ENCODE results near the gene DLX4.

DNA sequence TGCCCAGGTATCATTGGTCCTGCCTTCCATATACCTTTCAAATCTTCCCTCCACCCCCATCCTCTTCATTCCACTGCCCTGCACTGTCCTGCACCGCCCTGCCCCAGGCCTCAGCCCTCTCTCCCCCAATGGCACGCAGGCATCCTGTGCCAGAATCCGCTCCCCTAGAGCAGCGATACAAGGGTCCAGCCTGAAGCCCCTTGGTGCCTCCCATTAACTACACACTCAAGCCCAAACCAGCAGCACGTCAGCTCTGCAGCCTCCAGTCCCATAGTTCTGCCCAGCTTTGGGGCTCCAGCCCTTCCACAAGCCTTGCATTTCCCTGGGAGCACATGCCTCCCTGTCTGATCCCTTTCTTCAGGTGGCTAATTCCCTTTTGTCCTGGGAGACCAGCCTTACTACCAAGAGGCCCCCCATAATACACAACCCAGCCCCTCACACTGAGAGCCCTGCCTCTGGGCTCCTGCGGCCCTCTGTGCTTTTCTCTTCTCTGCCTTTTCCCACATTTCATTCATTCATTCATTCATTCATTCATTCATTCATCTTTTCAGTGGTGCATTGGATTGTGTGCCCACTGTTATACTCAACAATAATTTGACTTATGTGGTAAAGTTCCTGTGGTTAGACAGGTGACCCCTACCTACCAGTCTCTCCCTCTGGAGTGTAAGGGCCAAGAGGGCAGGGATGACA, 52.8 kb downstream of the DLX4 start:
- TF ChIP-seq EZH2 (IDR thresholded peaks at IDR 0.05; ENCODE audit: borderline replicate concordance, insufficient read depth, low read length, poor library complexity, severe bottlenecking), result no peak
- no peak for TF ChIP-seq TAF1 (IDR thresholded peaks at IDR 0.05; ENCODE audit: low read depth)
- TF ChIP-seq, protein P1, sequence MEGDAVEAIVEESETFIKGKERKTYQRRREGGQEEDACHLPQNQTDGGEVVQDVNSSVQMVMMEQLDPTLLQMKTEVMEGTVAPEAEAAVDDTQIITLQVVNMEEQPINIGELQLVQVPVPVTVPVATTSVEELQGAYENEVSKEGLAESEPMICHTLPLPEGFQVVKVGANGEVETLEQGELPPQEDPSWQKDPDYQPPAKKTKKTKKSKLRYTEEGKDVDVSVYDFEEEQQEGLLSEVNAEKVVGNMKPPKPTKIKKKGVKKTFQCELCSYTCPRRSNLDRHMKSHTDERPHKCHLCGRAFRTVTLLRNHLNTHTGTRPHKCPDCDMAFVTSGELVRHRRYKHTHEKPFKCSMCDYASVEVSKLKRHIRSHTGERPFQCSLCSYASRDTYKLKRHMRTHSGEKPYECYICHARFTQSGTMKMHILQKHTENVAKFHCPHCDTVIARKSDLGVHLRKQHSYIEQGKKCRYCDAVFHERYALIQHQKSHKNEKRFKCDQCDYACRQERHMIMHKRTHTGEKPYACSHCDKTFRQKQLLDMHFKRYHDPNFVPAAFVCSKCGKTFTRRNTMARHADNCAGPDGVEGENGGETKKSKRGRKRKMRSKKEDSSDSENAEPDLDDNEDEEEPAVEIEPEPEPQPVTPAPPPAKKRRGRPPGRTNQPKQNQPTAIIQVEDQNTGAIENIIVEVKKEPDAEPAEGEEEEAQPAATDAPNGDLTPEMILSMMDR (IDR thresholded peaks at IDR 0.05; ENCODE audit: poor library complexity, severe bottlenecking), result no peak
- no peak for TF ChIP-seq MXI1 (conservative IDR thresholded peaks at IDR 0.05; ENCODE audit: poor library complexity, severe bottlenecking)
- TF ChIP-seq, protein P2, sequence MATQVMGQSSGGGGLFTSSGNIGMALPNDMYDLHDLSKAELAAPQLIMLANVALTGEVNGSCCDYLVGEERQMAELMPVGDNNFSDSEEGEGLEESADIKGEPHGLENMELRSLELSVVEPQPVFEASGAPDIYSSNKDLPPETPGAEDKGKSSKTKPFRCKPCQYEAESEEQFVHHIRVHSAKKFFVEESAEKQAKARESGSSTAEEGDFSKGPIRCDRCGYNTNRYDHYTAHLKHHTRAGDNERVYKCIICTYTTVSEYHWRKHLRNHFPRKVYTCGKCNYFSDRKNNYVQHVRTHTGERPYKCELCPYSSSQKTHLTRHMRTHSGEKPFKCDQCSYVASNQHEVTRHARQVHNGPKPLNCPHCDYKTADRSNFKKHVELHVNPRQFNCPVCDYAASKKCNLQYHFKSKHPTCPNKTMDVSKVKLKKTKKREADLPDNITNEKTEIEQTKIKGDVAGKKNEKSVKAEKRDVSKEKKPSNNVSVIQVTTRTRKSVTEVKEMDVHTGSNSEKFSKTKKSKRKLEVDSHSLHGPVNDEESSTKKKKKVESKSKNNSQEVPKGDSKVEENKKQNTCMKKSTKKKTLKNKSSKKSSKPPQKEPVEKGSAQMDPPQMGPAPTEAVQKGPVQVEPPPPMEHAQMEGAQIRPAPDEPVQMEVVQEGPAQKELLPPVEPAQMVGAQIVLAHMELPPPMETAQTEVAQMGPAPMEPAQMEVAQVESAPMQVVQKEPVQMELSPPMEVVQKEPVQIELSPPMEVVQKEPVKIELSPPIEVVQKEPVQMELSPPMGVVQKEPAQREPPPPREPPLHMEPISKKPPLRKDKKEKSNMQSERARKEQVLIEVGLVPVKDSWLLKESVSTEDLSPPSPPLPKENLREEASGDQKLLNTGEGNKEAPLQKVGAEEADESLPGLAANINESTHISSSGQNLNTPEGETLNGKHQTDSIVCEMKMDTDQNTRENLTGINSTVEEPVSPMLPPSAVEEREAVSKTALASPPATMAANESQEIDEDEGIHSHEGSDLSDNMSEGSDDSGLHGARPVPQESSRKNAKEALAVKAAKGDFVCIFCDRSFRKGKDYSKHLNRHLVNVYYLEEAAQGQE (IDR thresholded peaks at IDR 0.05; ENCODE audit: borderline replicate concordance), result no peak
- TF ChIP-seq POLR2AphosphoS5 (IDR thresholded peaks at IDR 0.05), result no peak
- no peak for TF ChIP-seq SMC3 (conservative IDR thresholded peaks at IDR 0.05; ENCODE audit: poor library complexity)
- no peak for TF ChIP-seq EP300 (conservative IDR thresholded peaks at IDR 0.05; ENCODE audit: poor library complexity, severe bottlenecking)
